H1 (cell line): ENCODE data around the gene PLXNB3.

Experiments used
- ASH2L ChIP-seq: fragments of 200-600, 300-600 bp; sonication (generic); IDR thresholded peaks from one replicate; pipeline ENCODE4 v1.7.1; 2017; ENCODE audit warnings: low read length
- CEBPB ChIP-seq: IDR thresholded peaks from 2 replicates; pipeline ENCODE4 v1.6.1; 2012; ENCODE audit warnings: low read depth, low read length
- EGR1 ChIP-seq: IDR thresholded peaks from 2 replicates; pipeline ENCODE4 v1.6.1; 2011; ENCODE audit warnings: low read depth, low read length, borderline replicate concordance
- EZH2 ChIP-seq: fragments of 200-600 bp; sonication (generic); IDR thresholded peaks from 2 replicates; pipeline ENCODE4 v1.7.1; 2012; ENCODE audit warnings: low read depth, mild to moderate bottlenecking, moderate library complexity, low read length, inconsistent platforms; ENCODE audit not compliant: severe bottlenecking
- GABPA ChIP-seq: IDR thresholded peaks from 2 replicates; pipeline ENCODE4 v1.6.1; 2011; ENCODE audit warnings: mild to moderate bottlenecking, low read length, moderate library complexity, borderline replicate concordance; ENCODE audit not compliant: insufficient read depth
- KDM5A ChIP-seq: fragments of 200-600 bp; IDR thresholded peaks from 2 replicates; pipeline ENCODE4 v1.7.1; 2012; ENCODE audit warnings: mild to moderate bottlenecking, low read length, inconsistent platforms, mixed read lengths
- POLR2A ChIP-seq, 2 experiments: IDR thresholded peaks; 1 replicate in 1 of 2; 2 replicates in 1 of 2; pipeline ENCODE4 v1.6.1; 2011; ENCODE audit warnings: low read depth in 2 of 2, low read length in 2 of 2, mild to moderate bottlenecking in 2 of 2; ENCODE audit errors: control extremely low read depth in 1 of 2
- POU5F1 ChIP-seq: IDR thresholded peaks from 2 replicates; pipeline ENCODE4 v1.6.1; 2011; ENCODE audit warnings: low read depth, mild to moderate bottlenecking, low read length, moderate library complexity
- TAF1 ChIP-seq: IDR thresholded peaks from 2 replicates; pipeline ENCODE4 v1.6.1; 2011; ENCODE audit warnings: mild to moderate bottlenecking, low read depth, low read length
- TEAD4 ChIP-seq: IDR thresholded peaks from 2 replicates; pipeline ENCODE4 v1.6.1; 2012; ENCODE audit warnings: low read depth, low read length, inconsistent platforms, mixed read lengths
- TF ChIP-seq, protein P1 (sequence below), 3 experiments: IDR thresholded peaks; 1 replicate in 2 of 3; 2 replicates in 1 of 3; pipeline versions ENCODE4 v1.5.1 to v1.6.1; 2011; ENCODE audit warnings: low read length in 3 of 3, mild to moderate bottlenecking in 3 of 3, inconsistent platforms in 2 of 3, low read depth in 1 of 3, moderate library complexity in 1 of 3; ENCODE audit not compliant: insufficient read depth in 1 of 3; ENCODE audit errors: control extremely low read depth in 1 of 3
- TF ChIP-seq, protein P2 (sequence below): IDR thresholded peaks from 2 replicates; pipeline ENCODE4 v1.6.1; 2012; ENCODE audit warnings: low read length, inconsistent platforms

DNA sequence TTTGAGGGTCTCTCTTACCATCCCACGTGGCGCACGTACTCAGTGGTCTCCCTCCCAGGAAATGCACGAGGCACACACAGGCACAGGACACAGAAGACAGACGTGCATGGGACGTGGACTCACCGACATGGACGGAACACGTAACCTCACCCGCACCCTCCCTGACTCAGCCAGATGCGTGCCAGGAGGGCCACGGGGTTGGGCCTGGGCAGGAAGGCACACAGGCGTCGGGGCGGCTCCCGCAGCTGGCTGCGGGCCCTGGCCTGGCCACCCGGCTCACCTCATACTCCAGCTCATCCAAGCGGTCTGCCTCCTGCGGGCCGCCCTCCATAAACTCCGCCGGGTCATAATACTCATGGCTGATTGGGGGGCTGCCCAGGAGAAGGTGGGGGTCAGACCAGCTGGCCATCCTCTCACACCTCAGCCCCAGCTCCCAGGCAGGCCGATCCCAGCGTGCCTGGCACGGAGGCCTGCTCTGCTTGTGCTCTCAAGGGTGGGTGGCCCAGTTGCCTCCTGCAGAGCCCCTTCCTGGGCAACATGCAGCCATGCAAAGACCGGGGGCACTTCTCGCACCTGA is 43.0 kb downstream of the PLXNB3 start:
- TF ChIP-seq GABPA (no peak), EGR1 (no peak), KDM5A (no peak), TAF1 (no peak), ASH2L (no peak), POU5F1 (no peak), CEBPB (no peak), TEAD4 (no peak), POLR2A (IDR thresholded peaks at IDR 0.05; ENCODE audit: control extremely low read depth in 1 of 2, low read depth in 2 of 2, low read length in 2 of 2) (no peak), EZH2 (no peak)
- TF ChIP-seq, protein P1, sequence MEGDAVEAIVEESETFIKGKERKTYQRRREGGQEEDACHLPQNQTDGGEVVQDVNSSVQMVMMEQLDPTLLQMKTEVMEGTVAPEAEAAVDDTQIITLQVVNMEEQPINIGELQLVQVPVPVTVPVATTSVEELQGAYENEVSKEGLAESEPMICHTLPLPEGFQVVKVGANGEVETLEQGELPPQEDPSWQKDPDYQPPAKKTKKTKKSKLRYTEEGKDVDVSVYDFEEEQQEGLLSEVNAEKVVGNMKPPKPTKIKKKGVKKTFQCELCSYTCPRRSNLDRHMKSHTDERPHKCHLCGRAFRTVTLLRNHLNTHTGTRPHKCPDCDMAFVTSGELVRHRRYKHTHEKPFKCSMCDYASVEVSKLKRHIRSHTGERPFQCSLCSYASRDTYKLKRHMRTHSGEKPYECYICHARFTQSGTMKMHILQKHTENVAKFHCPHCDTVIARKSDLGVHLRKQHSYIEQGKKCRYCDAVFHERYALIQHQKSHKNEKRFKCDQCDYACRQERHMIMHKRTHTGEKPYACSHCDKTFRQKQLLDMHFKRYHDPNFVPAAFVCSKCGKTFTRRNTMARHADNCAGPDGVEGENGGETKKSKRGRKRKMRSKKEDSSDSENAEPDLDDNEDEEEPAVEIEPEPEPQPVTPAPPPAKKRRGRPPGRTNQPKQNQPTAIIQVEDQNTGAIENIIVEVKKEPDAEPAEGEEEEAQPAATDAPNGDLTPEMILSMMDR (IDR thresholded peaks at IDR 0.05; ENCODE audit: control extremely low read depth in 1 of 3, insufficient read depth in 1 of 3, low read depth in 1 of 3, low read length in 3 of 3) = no peak
- TF ChIP-seq, protein P2, sequence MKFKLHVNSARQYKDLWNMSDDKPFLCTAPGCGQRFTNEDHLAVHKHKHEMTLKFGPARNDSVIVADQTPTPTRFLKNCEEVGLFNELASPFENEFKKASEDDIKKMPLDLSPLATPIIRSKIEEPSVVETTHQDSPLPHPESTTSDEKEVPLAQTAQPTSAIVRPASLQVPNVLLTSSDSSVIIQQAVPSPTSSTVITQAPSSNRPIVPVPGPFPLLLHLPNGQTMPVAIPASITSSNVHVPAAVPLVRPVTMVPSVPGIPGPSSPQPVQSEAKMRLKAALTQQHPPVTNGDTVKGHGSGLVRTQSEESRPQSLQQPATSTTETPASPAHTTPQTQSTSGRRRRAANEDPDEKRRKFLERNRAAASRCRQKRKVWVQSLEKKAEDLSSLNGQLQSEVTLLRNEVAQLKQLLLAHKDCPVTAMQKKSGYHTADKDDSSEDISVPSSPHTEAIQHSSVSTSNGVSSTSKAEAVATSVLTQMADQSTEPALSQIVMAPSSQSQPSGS = no peak
